H54 (cell line): ENCODE results near the gene KIF22.
A peak's percentile ranks its signal among the peaks of the same experiment; 100 is the strongest.

Experiments used
- DNase-seq: peaks from one replicate; pipeline ENCODE4 v3.0.0; 2011; ENCODE audit warnings: low spot score, mixed read lengths; ENCODE audit not compliant: insufficient read length
- FAIRE-seq: peaks from 3 replicates; lab custom pipeline; 2011; peaks lifted over from hg19 to GRCh38; lab: Jason Lieb, UNC
- POLR2A ChIP-seq: IDR thresholded peaks from 2 replicates; pipeline ENCODE4 v1.6.1; 2011; ENCODE audit warnings: low read depth, mild to moderate bottlenecking, low read length

KIF22 gene

GRCh38 chr16:29839822-29840221 lies 49.3 kb downstream of the KIF22 start:
- no peak for TF ChIP-seq POLR2A
- no peak for DNase-seq
- no peak for FAIRE-seq

DNA sequence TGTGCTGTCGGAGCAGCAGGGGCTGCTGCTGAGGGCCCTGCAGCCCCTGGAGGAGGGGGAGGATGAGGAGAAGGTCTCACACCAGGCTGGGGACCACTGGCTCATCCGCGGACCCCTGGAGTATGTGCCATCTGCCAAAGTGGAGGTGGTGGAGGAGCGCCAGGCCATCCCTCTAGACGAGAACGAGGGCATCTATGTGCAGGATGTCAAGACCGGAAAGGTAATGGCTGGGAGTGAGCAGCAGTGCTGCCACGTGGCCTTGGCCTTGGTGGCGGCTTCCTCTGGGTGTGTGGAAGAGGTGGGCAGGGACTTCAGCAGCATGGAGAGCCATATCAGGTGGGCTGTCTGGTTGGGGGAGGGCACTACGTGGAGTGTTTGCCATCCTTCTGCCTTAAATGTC lies 49.7 kb downstream of the KIF22 start:
- no peak for TF ChIP-seq POLR2A
- FAIRE-seq = no peak

GRCh38 chr16:29841631-29842030 lies 51.1 kb downstream of the KIF22 start:
- TF ChIP-seq POLR2A = no peak
- DNase-seq (no peak), FAIRE-seq (no peak)

More for the DNA sequence above, 49.7 kb downstream of the KIF22 start:
- no peak for DNase-seq

DNA sequence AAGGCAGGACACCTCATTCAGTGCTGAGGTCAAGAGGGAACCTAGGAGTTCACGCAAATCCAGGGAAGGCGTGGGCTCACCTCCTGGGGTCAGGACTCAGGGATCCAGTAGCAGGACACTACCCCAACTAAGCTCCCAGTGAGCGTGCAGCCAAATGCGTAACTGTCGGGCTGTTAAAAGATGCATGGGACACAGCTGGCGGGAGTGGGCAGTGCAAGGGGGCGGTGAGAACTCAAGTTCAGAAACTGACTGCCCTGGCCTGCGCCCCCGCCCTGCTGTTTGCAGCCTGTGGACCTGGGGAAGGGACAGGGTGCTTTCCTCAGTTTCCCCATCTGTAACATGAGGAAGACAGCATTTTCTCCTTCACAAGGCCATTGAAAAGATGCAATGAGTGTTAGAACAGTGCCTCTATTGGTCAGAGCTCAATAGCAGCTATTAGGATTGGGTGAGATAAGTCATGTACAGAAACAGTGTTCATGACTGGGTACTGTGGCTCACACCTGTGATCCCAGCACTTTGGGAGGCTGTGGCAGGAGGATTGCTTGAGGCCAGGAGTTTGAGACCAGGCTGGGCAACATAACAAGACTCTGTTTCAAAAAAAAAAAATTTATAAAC lies 52.3 kb downstream of the KIF22 start:
- FAIRE-seq (no peak), DNase-seq (no peak)
- TF ChIP-seq POLR2A = no peak

- TF ChIP-seq POLR2A = no peak
- no peak for DNase-seq
- FAIRE-seq = no peak
Measured at GRCh38 chr16:29843931-29844330, 53.4 kb downstream of the KIF22 start.

DNA sequence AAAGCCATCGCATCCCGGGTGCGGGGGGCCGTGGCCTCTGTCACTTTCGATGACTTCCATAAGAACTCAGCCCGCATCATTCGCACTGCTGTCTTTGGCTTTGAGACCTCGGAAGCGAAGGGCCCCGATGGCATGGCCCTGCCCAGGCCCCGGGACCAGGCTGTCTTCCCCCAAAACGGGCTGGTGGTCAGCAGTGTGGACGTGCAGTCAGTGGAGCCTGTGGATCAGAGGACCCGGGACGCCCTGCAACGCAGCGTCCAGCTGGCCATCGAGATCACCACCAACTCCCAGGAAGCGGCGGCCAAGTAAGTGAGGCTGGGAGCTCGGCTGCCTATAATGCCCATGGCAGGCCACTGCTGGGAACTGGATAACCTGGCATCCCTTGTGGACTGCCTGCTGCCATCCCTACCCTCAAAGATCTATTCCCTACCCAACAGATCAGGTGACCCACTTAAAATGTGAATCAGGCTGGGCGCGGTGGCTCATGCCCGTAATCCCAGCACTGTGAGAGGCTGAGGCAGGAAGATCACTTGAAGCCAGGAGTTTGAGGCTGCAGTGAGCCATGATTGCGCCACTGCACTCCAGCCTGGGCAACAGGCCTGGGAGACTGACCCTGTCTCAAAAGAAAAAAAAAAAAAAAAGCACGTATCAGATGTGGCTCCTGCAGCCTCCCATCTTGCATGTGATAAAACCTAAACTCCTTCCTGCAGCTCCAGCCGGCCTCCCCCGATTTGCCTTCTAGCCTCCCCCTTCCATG lies 54.2 kb downstream of the KIF22 start:
- no peak for TF ChIP-seq POLR2A
- no peak for DNase-seq
- no peak for FAIRE-seq

- DNase-seq = no peak
- FAIRE-seq = no peak
- TF ChIP-seq POLR2A = no peak
Measured at GRCh38 chr16:29845656-29846055, 55.1 kb downstream of the KIF22 start.

GRCh38 chr16:29848420-29849297 lies 58.1 kb downstream of the KIF22 start:
- no peak for FAIRE-seq

DNA sequence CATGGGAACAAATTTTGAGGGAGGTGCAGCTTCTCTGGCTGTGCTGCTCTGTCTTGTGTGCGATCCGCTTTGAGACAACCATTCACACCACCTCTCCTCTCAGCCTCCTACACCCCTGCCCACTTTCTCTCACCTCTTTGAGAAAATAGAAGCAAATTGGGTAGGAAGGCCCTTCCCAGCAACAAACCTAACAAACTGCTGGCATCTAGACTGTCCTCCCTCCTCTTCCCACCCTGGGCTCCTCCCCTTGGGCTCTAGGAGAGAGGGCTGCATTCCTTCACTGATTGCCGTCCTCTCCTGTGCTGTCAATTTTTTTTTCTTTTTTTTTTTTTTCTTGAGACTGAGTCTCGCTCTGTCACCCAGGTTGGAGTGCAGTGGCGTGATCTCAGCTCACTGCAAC lies 59.0 kb downstream of the KIF22 start:
- TF ChIP-seq POLR2A = no peak

More at GRCh38 chr16:29848420-29849297, 58.1 kb downstream of the KIF22 start:
- TF ChIP-seq POLR2A = no peak
- DNase-seq = peak; percentile 81

GRCh38 chr16:29850998-29851397 lies 60.4 kb downstream of the KIF22 start:
- FAIRE-seq = no peak
- no peak for DNase-seq
- TF ChIP-seq POLR2A = no peak

More for the DNA sequence above, 59.0 kb downstream of the KIF22 start:
- DNase-seq (no peak), FAIRE-seq (no peak)

DNA sequence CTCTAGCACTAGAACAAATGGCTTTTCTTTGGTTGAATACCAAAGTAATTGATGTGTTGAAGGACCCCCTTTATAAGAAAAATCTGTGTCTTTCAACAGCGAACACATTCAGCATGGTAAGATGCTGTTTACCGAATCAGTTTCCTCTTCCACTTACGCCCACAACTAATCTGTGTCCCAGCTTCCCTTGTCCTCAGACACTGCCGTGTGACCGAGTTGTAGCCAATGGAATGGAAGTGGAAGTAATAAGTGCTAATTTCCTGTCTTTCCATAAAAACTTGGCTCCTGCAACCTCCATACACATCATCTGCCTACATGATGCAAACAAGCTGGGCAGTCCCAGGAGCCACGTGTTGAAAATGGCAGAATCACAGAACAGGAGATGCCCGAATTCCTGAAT lies 62.1 kb downstream of the KIF22 start:
- no peak for DNase-seq
- no peak for FAIRE-seq
- no peak for TF ChIP-seq POLR2A

DNA sequence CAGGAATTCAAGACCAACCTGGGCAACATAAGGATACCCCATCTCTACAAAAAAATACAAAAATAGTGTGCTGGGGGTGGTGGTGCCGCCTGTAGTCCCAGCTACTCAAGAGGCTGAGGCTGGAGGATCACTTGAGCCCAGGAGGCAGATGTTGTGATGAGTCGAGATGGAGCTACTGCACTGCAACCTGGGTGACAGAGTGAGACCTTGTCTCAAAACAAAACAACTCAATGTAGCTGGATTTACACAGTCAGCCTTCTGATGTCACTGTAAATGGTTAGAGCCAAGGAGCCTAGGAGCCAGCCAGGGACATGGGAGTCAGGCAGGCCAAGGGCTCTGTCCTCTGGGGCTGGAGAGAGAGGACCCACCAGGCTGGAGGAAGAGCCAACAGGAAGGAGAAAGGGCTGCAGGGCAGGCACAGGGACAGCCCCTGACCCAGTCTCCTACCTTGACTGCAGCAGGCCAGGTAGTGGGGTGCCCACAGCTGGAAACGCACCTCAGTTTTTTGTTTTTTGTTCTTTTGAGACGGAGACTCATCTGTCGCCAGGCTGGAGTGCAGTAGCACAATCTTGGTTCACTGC lies 64.1 kb downstream of the KIF22 start:
- no peak for TF ChIP-seq POLR2A
- DNase-seq = no peak
- no peak for FAIRE-seq
